HS-5 (cell line): ENCODE data around the gene RPL10.

Experiments
- DNase-seq: peaks from one replicate; pipeline ENCODE4 v3.0.0-alpha.2; 2012; ENCODE audit warnings: low read depth

RPL10 gene

GRCh38 chrX:154449618-154450017, 51.4 kb downstream of the RPL10 start:
- no peak for DNase-seq

DNA sequence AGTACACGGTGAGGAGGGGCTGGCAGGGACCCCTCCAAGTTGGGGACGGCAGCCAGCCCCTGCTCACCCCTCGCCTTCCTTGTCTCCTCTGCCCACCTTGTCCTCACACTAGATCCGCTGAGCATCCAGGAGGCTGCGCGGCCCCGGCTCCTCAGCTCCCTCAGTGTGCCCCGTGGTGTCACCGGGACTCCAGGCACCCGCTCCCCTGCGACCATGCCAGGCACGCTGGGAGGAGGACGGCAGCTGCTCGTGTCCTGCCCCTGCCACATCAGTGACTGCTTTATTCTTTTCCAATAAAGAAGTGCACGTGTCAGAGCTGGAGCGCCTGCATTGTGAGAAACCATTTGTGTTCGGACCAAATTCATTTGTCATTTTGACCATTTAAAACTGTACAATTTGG, 52.1 kb downstream of the RPL10 start:
- DNase-seq: no peak
